ENCODE results near the gene LGALS8. TPM values are rescaled to one million over a fixed set of nuclear protein-coding genes. Genes with fewer than 3 reads are reported as not detected.

The LGALS8 gene
- total RNA-seq, 1 donor from 2014 or later, result 76.5 TPM

- intact Hi-C loops (cut with micrococcal nuclease), result no loop called here
- no peak overlapping the region for H3K27ac ChIP-seq (replicated peaks)
Measured at GRCh38 chr1:236581528-236581927, 57.7 kb downstream of the LGALS8 start.

GRCh38 chr1:236589531-236589930 is 65.7 kb downstream of the LGALS8 start:
- peaks cover 94% of the 10 kb centered on the region for H3K36me3 ChIP-seq
- TF ChIP-seq CTCF (IDR thresholded peaks at IDR 0.05; ENCODE audit: borderline replicate concordance), result no peak
- no peaks in the 10 kb centered on the region for H3K27me3 ChIP-seq (ENCODE audit: low read depth)
- no peak overlapping the region for H3K27ac ChIP-seq (replicated peaks)
- no peak for DNase-seq
- no peaks in the 10 kb centered on the region for H3K9me3 ChIP-seq (replicated peaks)
- intact Hi-C loops (cut with micrococcal nuclease), result no loop called here
- no peak overlapping the region for H3K4me3 ChIP-seq
- no peaks in the 10 kb centered on the region for H3K4me1 ChIP-seq

More at GRCh38 chr1:236581528-236581927, 57.7 kb downstream of the LGALS8 start:
- H3K27me3 ChIP-seq (ENCODE audit: low read depth), result no peaks in the 10 kb centered on the region
- no peak for TF ChIP-seq CTCF (IDR thresholded peaks at IDR 0.05; ENCODE audit: borderline replicate concordance)
- H3K36me3 ChIP-seq, result peaks cover 80% of the 10 kb centered on the region
- H3K9me3 ChIP-seq (replicated peaks), result no peaks in the 10 kb centered on the region
- no peak for DNase-seq
- peaks cover 6% of the 10 kb centered on the region for H3K4me1 ChIP-seq
- H3K4me3 ChIP-seq, result no peak overlapping the region

- H3K9me3 ChIP-seq (replicated peaks), result no peaks in the 10 kb centered on the region
- H3K36me3 ChIP-seq, result peaks cover 95% of the 10 kb centered on the region
- no peak overlapping the region for H3K4me3 ChIP-seq
- intact Hi-C loops (cut with micrococcal nuclease), result no loop called here
- no peak for TF ChIP-seq CTCF (IDR thresholded peaks at IDR 0.05; ENCODE audit: borderline replicate concordance)
- no peak for DNase-seq
- no peaks in the 10 kb centered on the region for H3K27me3 ChIP-seq (ENCODE audit: low read depth)
- no peak overlapping the region for H3K27ac ChIP-seq (replicated peaks)
- no peaks in the 10 kb centered on the region for H3K4me1 ChIP-seq
Measured at GRCh38 chr1:236590553-236591150, 66.9 kb downstream of the LGALS8 start.

- Histone ChIP-seq H3K4me3 (no peak overlapping the region), H3K36me3 (peaks cover 33% of the 10 kb centered on the region), H3K27me3 (ENCODE audit: low read depth) (no peaks in the 10 kb centered on the region), H3K27ac (replicated peaks) (no peak overlapping the region), H3K9me3 (replicated peaks) (no peaks in the 10 kb centered on the region), H3K4me1 (peaks cover 29% of the 10 kb centered on the region)
- DNase-seq, result no peak
- no peak for TF ChIP-seq CTCF (IDR thresholded peaks at IDR 0.05; ENCODE audit: borderline replicate concordance)
- intact Hi-C loops (cut with micrococcal nuclease), result no loop called here
Measured at GRCh38 chr1:236602171-236602570, 78.4 kb downstream of the LGALS8 start.

Other genes with a start within 250 kb of the LGALS8 start
- gene ERO1B, start 242.0 kb upstream of the LGALS8 start, total RNA-seq, result 7.2 TPM
- gene EDARADD, start 129.7 kb upstream of the LGALS8 start, total RNA-seq, result 1.4 TPM
- gene HEATR1, start 80.5 kb downstream of the LGALS8 start, total RNA-seq, result 12.8 TPM
- 2,454 TPM for gene ACTN2, start 162.5 kb downstream of the LGALS8 start, total RNA-seq

Measured in left ventricle myocardium inferior (tissue), 1 donor.